Measurements from ENCODE around the gene HCN2. TPM values are rescaled to one million over a fixed set of nuclear protein-coding genes. Genes with fewer than 3 reads are reported as not detected.
"Not testable (repeated sequence)": the region's sequence is repeated elsewhere in the genome, so short reads cannot be mapped to it uniquely, and the experiment has no call there.

Gene HCN2
- total RNA-seq, 3 donors from 2014 or later: 0.20 to 0.24 (median 0.22) TPM

DNA sequence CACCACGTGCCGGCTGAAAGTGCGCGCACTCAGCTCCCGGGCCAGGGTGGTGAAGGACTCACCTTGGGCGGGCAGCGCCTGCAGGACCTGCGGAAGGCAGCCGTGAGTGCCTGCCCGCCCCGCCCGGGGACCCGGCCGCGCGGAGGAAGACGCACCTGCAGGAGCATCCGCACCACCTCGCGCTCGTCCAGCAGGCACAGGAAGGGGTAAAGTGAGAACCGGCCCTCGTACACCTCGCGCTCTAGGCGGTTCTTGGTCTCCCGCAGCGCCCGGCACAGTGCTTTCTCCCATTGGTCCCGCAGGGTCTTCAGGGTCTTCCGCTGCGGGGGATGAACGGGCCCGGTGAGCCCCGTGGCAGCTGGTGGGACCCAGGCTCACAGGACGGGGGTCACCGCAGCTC is 33.0 kb downstream of the HCN2 start:
- Mint-ChIP-seq H3K4me1 (ENCODE audit: low read depth) (no peaks in the 10 kb centered on the region), H3K9me3 (no peaks in the 10 kb centered on the region), H3K36me3 (ENCODE audit: insufficient read depth) (peaks cover 12% of the 10 kb centered on the region), H3K4me3 (no peak overlapping the region), H3K27me3 (ENCODE audit: low read depth) (no peaks in the 10 kb centered on the region)
- DNase-seq (no peak), ATAC-seq (no peak)

DNA sequence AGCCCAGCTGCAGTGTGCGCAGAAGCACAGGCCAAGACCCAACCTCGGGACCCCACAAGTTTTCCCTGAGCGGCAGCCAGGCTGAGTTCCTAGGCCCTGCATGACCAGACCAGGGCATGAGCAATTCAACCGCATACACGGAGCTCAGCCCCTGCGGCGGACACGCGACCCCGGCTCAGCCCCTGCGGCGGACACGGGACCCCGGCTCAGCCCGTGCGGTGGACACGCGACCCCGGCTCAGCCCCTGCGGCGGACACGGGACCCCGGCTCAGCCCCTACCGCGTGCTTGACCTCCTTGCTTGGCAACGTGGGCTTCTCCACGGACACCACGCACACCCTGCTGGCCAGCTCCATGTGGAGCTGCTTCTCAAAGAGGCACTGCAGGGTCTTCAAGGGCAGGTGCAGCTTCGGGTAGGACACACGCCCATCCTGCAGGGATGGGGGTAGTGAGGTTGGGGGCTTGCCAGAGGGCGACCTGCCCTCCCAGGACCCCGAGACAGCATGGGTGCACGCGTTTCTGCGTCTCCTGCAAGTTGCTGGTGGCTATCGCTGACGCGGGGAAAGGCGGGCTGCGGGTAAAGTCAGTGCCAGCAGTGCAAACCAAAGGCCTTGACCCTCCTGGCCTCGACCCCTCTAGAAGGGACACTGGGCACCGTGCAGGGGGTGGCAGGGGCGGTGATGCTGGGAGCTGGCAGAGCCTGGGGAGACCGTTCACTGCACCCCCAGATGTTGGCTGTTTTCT is 33.7 kb downstream of the HCN2 start:
- Mint-ChIP-seq H3K4me1 (ENCODE audit: low read depth) (no peaks in the 10 kb centered on the region), H3K27me3 (ENCODE audit: low read depth) (no peaks in the 10 kb centered on the region), H3K4me3 (no peak overlapping the region), H3K36me3 (ENCODE audit: insufficient read depth) (peaks cover 14% of the 10 kb centered on the region), H3K9me3 (no peaks in the 10 kb centered on the region)
- DNase-seq (no peak), ATAC-seq (no peak)

DNA sequence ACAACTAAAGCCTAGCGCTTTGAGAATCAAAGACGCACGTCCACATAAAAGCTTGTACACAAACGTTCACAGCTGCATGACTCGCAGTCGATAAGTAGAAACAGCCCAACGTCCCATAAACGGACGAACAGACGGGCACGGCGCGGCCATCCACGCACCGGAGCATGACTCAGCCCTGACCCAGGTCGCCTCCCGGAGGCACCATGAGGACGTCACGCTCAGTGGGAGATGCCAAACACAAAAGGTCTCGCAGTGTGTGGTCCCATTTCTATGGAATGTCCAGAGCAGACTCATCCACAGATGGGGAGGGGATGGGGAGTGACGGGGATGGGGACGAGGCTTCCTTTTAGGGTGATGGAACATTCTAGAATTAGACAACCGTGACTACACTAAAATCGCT is 34.3 kb downstream of the HCN2 start:
- DNase-seq: no peak
- H3K9me3 Mint-ChIP-seq: no peaks in the 10 kb centered on the region

DNA sequence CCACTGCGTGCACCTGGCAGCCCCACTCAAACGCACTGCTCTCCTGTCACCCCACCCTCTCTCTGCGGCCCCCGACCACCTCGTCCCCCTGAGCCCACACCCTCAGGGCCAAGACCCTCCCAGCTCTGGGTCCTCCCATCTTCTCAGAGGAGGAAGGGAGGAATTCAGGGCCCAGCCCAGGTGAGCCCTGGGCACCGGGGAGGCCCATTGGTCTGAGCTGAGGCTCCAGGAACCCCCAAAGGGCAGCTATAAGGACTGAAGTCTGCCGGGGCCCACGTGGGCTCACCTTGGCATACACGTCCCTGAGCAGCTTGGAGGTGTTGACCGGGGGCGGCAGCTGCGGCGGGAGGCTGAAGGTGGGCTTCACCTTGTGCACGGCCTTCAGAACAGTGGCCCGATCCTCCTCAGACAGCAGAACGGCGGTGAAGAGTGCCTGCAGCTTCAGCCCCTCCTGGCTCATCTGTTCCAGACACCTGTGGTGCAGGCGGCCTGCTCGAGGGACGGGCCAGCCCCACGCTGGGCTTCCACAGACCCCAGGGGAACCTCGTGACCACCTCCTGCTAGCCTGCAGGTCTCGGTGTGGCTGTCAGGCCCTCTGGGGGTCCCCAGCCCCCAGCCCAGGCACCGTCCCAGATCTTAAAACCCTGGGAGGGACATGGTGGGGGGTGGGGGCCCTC is 34.9 kb downstream of the HCN2 start:
- DNase-seq: no peak
- no peak for ATAC-seq
- H3K9me3 Mint-ChIP-seq: no peaks in the 10 kb centered on the region
- H3K4me1 Mint-ChIP-seq (ENCODE audit: low read depth): peaks cover 4% of the 10 kb centered on the region
- H3K27me3 Mint-ChIP-seq (ENCODE audit: low read depth): no peaks in the 10 kb centered on the region
- H3K4me3 Mint-ChIP-seq: no peak overlapping the region
- H3K36me3 Mint-ChIP-seq (ENCODE audit: insufficient read depth): peaks cover 15% of the 10 kb centered on the region

More for the DNA sequence above, 34.3 kb downstream of the HCN2 start:
- ATAC-seq: no peak
- Mint-ChIP-seq H3K4me1 (ENCODE audit: low read depth) (peaks cover 2% of the 10 kb centered on the region), H3K27me3 (ENCODE audit: low read depth) (no peaks in the 10 kb centered on the region), H3K4me3 (no peak overlapping the region), H3K36me3 (ENCODE audit: insufficient read depth) (peaks cover 14% of the 10 kb centered on the region)

DNA sequence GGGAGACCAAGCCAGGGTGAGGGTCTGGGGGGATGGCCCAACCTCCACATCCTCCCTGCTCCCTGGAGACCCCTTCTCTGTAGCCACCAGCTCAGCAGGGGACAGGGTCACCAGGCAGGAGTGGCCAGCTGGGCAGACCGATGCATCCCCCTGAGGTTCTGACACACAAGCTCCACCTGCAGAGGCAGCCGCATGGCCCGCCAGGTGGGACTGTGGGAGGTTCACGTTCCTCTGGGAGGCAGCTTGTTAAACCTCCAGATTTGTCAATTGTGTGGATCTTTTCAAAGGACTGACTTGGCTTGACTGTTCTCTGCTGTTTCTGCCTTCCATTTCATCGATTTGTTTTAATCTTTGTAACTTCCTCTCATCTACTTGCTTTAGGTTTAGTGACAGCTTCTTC is 35.6 kb downstream of the HCN2 start:
- ATAC-seq: no peak
- Mint-ChIP-seq H3K36me3 (ENCODE audit: insufficient read depth) (peaks cover 18% of the 10 kb centered on the region), H3K4me1 (ENCODE audit: low read depth) (peaks cover 8% of the 10 kb centered on the region), H3K27me3 (ENCODE audit: low read depth) (no peaks in the 10 kb centered on the region), H3K9me3 (no peaks in the 10 kb centered on the region), H3K4me3 (no peak overlapping the region)
- DNase-seq: no peak

DNA sequence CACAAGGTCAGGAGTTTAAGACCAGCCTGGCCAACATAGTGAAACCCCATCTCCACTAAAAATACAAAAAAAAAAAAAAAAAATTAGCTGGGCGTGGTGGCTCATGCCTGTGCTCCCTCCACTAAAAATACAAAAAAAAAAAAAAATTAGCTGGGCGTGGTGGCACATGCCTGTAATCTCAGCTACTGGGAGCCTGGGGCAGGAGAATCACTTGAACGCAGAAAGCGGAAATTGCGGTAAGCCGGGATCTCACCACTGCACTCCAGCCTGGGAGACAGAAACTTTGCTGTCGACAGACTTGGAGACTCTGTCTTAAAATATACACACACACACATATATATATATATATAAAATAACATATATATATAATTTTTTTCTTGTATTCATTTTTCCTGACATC is 36.9 kb downstream of the HCN2 start:
- not testable (repeated sequence) for H3K9me3 Mint-ChIP-seq; ATAC-seq; H3K27me3 Mint-ChIP-seq (ENCODE audit: low read depth); H3K4me3 Mint-ChIP-seq; DNase-seq
- Mint-ChIP-seq H3K4me1 (ENCODE audit: low read depth) (peaks cover 14% of the 10 kb centered on the region), H3K36me3 (ENCODE audit: insufficient read depth) (peaks cover 18% of the 10 kb centered on the region)

DNA sequence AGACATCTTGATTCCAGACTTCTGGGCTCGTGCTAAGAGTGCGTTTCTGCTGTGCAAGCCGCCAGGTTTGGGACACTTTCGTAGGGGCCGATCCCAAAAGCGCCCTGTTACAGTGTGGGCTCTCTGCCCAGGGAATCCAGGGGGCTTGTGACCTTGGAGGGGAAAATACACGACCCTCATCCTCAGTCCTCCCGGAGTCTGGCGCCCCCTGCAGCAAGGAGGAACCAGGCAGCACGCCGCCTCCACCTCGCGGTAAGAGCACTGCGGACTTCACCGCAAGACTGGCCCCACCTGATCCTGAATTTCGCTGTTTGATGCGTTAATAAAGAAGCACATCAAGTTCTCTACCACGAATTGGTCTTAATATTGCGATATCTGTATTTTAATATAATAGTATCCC is 38.5 kb downstream of the HCN2 start:
- no peak for ATAC-seq
- Mint-ChIP-seq H3K4me1 (ENCODE audit: low read depth) (peaks cover 23% of the 10 kb centered on the region), H3K36me3 (ENCODE audit: insufficient read depth) (peaks cover 18% of the 10 kb centered on the region)

DNA sequence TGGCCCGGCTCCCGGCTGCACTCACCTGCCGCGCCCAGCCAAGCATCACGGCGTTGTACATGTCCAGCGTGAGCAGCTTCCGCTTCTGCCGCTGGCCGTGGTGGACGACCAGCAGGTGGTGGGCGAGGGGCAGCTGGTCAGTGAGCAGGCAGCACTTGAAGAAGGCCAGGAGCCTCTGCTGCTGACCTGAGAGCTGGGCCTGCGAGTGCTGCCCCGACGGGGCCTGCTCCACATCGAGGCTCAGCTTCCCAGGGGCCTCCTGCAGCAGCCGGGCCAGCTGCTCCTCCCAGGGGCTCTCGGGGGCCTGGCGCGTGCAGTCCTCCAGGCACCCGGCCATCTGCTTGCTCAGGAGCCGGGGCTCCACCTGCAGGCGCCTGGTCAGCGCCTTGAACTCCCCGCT is 39.8 kb downstream of the HCN2 start:
- not testable (repeated sequence) for H3K4me3 Mint-ChIP-seq; H3K27me3 Mint-ChIP-seq (ENCODE audit: low read depth); DNase-seq; ATAC-seq; H3K9me3 Mint-ChIP-seq
- peaks cover 30% of the 10 kb centered on the region for H3K4me1 Mint-ChIP-seq (ENCODE audit: low read depth)
- H3K36me3 Mint-ChIP-seq (ENCODE audit: insufficient read depth): peaks cover 18% of the 10 kb centered on the region

More for the DNA sequence above, 38.5 kb downstream of the HCN2 start:
- H3K9me3 Mint-ChIP-seq: no peaks in the 10 kb centered on the region
- no peak for DNase-seq
- no peak overlapping the region for H3K4me3 Mint-ChIP-seq
- no peaks in the 10 kb centered on the region for H3K27me3 Mint-ChIP-seq (ENCODE audit: low read depth)

DNA sequence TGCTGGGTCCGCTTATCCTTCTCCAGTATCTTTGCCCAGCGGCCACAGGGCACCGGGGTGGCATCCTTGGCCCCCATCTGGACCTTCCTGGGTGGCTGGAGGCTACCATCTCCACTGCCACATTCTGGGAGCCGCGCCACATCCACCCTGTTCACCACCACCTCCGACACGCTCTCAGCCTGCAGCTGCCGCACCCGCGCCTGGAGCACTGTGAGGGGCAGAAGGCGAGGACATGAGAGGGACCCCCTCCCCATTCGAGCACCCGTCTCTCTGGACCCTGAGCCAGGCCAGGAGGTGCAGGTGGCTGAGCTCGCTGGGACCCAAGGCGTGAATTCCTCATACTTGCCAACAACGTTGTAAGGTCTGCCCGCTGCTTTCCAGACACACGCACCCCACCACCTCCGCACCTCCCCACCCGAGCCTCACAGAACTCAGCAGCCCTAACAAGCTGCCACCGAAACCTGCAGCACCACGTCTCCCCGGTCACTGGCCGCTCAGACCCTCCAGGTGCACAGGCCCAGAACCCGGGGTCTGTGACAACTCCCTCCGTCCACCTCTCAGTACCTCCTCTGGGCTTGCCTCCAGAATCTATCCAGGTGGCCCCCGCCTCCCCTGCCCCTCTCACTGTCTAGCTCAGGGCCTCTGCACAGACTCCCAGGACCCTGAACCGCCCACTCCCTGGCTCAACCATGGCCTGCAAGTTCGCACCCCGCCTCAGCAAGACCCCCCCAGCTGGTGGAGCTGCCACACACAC is 40.5 kb downstream of the HCN2 start:
- no peak for DNase-seq
- Mint-ChIP-seq H3K4me3 (no peak overlapping the region), H3K27me3 (ENCODE audit: low read depth) (no peaks in the 10 kb centered on the region), H3K4me1 (ENCODE audit: low read depth) (peaks cover 30% of the 10 kb centered on the region), H3K9me3 (no peaks in the 10 kb centered on the region), H3K36me3 (ENCODE audit: insufficient read depth) (peaks cover 18% of the 10 kb centered on the region)
- ATAC-seq: no peak

DNA sequence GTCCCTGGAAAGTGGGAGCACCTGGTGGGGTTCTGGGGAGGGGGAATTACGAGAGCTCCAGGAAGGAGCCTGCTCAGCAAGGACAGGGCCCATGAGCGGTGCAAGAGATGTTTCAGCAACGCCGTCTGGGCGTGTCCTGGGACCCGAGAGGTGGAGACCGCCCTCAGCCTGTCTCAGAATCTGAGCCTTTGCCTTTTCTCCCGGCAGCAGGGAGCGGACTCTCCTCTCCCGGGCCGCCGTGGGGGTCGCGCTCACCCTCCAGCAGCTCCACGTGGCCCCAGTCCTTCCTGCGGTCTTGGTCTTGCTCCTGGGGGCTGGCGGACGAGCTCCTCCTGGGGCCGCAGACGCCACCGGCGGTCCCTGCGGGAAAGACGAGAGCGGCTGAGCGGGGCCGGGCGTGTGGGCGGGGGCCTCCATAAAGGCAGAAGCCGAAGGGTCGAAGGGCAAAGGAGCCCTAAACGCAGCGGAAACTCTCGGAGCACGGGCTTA is 42.9 kb downstream of the HCN2 start:
- Mint-ChIP-seq H3K9me3 (no peaks in the 10 kb centered on the region), H3K4me1 (ENCODE audit: low read depth) (peaks cover 30% of the 10 kb centered on the region), H3K36me3 (ENCODE audit: insufficient read depth) (peaks cover 12% of the 10 kb centered on the region), H3K27me3 (ENCODE audit: low read depth) (no peaks in the 10 kb centered on the region), H3K4me3 (peak overlapping the region; percentile 96)
- DNase-seq: no peak
- peak; percentile 32 to 45 for ATAC-seq

DNA sequence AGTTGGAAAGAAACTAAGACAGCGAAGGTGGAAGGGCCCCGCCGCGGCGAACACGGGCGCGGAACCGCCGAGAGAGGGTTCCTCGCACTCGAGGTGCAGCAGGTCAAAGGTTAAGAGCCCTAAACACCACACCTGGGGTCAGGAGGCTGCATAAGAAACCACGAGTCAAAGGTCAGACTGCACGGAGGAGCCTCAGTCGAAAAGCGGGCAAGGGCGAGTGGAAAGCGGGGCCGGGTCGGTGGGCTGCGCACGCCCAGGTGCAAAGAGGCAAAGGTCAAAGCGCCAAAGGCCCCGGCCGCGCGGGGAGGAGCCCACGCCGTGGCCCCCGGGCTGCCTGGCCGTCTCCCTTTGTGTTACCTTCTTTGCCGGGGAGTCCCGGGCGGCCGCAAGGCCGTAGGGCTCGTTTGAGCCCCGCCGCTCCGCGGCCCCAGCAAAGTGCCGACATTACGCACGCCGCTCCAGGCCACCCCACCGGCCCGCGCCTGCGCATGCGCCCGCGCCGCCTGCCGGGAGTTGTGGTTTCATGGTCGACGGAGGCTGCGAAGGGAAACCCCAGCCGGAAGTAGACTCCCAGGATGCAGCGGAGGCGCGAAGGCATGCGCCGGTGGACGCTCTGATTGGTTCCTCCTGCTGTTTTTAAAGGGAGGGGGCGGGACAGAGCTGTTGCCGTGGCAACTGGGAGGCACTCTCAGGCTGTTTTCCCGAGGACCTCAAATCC is 43.5 kb downstream of the HCN2 start, which contains the start of gene POLRMT:
Gene POLRMT (minus strand): TSS at position 470 of the 718 bp plus-strand sequence. CDS start 25 bp downstream, at position 445.
- peak within 1 kb of the TSS; percentile 96 for H3K4me3 Mint-ChIP-seq
- DNase-seq: peak; percentile 94
- H3K27me3 Mint-ChIP-seq (ENCODE audit: low read depth): no peaks in the 10 kb centered on the region
- ATAC-seq: peak; percentile 94 to 96
- H3K36me3 Mint-ChIP-seq (ENCODE audit: insufficient read depth): peaks cover 11% of the 10 kb centered on the region
- H3K9me3 Mint-ChIP-seq: no peaks in the 10 kb centered on the region
- peaks cover 31% of the 10 kb centered on the region for H3K4me1 Mint-ChIP-seq (ENCODE audit: low read depth)

DNA sequence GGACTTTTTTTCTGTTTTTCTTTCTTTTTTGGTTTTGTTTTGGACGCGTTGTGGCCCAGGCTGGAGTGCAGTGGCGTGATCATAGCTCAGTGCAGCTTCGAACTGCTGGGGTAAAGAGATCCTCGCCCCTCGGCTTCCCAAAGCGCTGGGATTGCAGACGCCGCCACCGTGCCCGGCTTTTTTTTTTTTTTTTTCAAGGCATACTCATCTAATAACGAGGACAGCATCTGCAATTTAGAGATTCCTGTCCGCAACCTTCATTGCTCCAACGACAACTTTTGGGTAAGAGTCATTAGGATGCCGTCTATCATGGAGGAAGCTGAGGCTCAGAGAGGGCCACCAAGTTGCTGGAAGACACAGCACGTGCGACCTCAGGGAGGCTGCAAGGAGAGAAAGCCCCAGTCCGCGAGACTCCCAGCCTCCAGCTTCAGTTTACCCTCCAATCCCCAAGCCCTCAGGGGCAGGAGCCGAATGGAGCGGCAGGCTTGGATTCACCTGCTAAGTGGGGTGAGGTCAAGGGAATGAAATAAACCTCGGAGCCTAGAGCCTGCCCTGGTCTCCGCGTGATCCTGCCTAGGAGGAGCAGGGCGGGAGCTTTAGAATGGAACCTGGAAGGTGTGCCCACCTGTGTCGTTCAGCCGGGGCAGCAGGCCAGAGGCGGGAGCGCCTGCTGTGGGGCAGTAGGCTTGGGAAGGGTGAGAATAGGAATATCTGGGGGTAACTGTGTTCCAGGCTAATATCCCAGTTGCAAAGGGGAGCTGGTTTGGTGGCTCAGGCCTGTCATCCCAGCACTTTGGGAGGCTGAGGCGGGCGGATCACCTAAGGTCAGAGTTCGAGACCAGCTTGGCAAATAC is 44.3 kb downstream of the HCN2 start:
- peaks cover 31% of the 10 kb centered on the region for H3K4me1 Mint-ChIP-seq (ENCODE audit: low read depth)
- ATAC-seq (no peak), DNase-seq (no peak)
- H3K4me3 Mint-ChIP-seq: peak overlapping the region; percentile 96
- H3K9me3 Mint-ChIP-seq: no peaks in the 10 kb centered on the region
- H3K36me3 Mint-ChIP-seq (ENCODE audit: insufficient read depth): peaks cover 5% of the 10 kb centered on the region
- no peaks in the 10 kb centered on the region for H3K27me3 Mint-ChIP-seq (ENCODE audit: low read depth)

DNA sequence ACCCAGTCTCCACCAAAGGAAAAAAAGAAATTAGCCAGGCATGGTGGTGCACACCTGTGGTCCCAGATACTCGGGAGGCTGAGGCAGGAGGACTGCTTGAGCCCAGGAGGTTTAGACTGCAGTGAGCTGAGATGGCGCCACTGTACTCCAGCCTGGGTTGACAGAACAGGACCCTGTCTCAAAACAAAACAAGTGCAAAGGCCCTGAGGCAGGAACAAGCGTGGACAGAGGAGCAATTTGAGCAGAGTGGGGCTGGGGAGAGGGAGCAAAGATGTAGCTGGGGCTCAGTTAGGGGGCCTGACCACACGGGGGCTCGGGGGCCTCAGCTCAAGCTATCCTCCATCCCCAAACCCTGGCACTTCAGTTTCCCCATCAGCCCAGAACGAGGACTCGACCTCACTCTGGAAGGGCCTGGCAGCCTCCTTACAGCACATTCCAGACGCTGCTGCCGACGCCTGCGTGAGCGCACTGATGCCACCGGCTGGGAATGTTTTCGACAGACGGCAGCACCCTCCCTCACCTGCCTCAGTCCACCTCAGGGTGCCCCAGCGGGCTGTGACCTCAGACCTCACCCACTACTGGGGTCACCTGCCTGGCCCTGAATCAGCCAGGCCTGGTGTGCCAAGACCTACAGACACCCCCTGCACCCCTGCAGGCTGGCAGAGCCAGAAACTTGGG is 45.4 kb downstream of the HCN2 start:
- DNase-seq: no peak
- H3K36me3 Mint-ChIP-seq (ENCODE audit: insufficient read depth): no peaks in the 10 kb centered on the region
- no peaks in the 10 kb centered on the region for H3K9me3 Mint-ChIP-seq
- peaks cover 32% of the 10 kb centered on the region for H3K4me1 Mint-ChIP-seq (ENCODE audit: low read depth)
- no peak for ATAC-seq
- H3K4me3 Mint-ChIP-seq: no peak overlapping the region
- H3K27me3 Mint-ChIP-seq (ENCODE audit: low read depth): no peaks in the 10 kb centered on the region

Measured in activated T-cell treated with anti-CD3 and anti-CD28 coated beads, Interleukin-2, amount 50 U/mL, for 4 hours (primary cell).